CD8-positive, alpha-beta memory T cell (primary cell): ENCODE measurements around the gene RENBP. TPM values are rescaled to one million over a fixed set of nuclear protein-coding genes. Genes with fewer than 3 reads are reported as not detected.

Source experiments
- CTCF ChIA-PET: fragments of 350-600 bp; sonication (Branson Sonifier 250); formaldehyde crosslinking; loops from one replicate; lab custom pipeline; 2021; ENCODE audit warnings: antibody characterized with exemption; lab: Charles Lee
- POLR2A ChIA-PET: fragments of 350-600 bp; sonication (Branson Sonifier 250); formaldehyde crosslinking; loops from one replicate; lab custom pipeline; 2021; ENCODE audit warnings: antibody characterized with exemption; lab: Charles Lee
- DNase-seq, 5 donors: peaks; one replicate each; pipeline versions ENCODE4 v3.0.0 to v3.0.0-alpha.2; 2020 to 2022; ENCODE audit warnings: mixed read lengths in 1 of 5
- H3K27ac ChIP-seq: one replicate; pipeline ENCODE4 v1.7.0; 2013; ENCODE audit warnings: low read depth, mild to moderate bottlenecking, low read length, moderate library complexity
- H3K27me3 ChIP-seq: 2 replicates; pipeline ENCODE4 v1.7.0; 2013; ENCODE audit warnings: low read length, mild to moderate bottlenecking; ENCODE audit not compliant: insufficient read depth, poor library complexity, severe bottlenecking
- H3K36me3 ChIP-seq: 2 replicates; pipeline ENCODE4 v1.7.0; 2013; ENCODE audit warnings: mild to moderate bottlenecking, low read length, moderate library complexity; ENCODE audit not compliant: insufficient read depth
- H3K4me1 ChIP-seq: 2 replicates; pipeline ENCODE4 v1.7.0; 2013; ENCODE audit warnings: mild to moderate bottlenecking, low read length, moderate library complexity; ENCODE audit not compliant: insufficient read depth
- H3K4me3 ChIP-seq: 2 replicates; pipeline ENCODE4 v1.7.0; 2013; ENCODE audit warnings: mild to moderate bottlenecking, low read length
- H3K9me3 ChIP-seq: 2 replicates; pipeline ENCODE4 v1.7.0; 2013; ENCODE audit warnings: mild to moderate bottlenecking, low read length
- H3K27ac Mint-ChIP-seq, 8 donors: one replicate each; pipeline ENCODE4 v1.8.0; 2020 to 2021; ENCODE audit warnings: mixed read lengths in 8 of 8, mild to moderate bottlenecking in 6 of 8, inconsistent platforms in 3 of 8, moderate library complexity in 3 of 8
- H3K27me3 Mint-ChIP-seq, 2 donors: one replicate each; pipeline ENCODE4 v1.8.0; 2020 to 2021; ENCODE audit warnings: mixed read lengths in 2 of 2, mild to moderate bottlenecking in 1 of 2, moderate library complexity in 1 of 2
- H3K36me3 Mint-ChIP-seq, 3 donors: one replicate each; pipeline ENCODE4 v1.8.0; 2020 to 2021; ENCODE audit warnings: mixed read lengths in 3 of 3, inconsistent platforms in 1 of 3, mild to moderate bottlenecking in 1 of 3
- H3K4me1 Mint-ChIP-seq, 3 donors: one replicate each; pipeline ENCODE4 v1.8.0; 2020 to 2021; ENCODE audit warnings: mixed read lengths in 3 of 3, inconsistent platforms in 1 of 3, mild to moderate bottlenecking in 1 of 3
- H3K4me3 Mint-ChIP-seq, 7 donors: one replicate each; pipeline ENCODE4 v1.8.0; 2020 to 2021; ENCODE audit warnings: mixed read lengths in 7 of 7, mild to moderate bottlenecking in 6 of 7, moderate library complexity in 4 of 7, inconsistent platforms in 2 of 7
- H3K9me3 Mint-ChIP-seq, 5 donors: one replicate each; pipeline ENCODE4 v1.8.0; 2020 to 2022; ENCODE audit warnings: mixed read lengths in 5 of 5, mild to moderate bottlenecking in 3 of 5, moderate library complexity in 2 of 5, inconsistent platforms in 1 of 5
- polyA plus RNA-seq: library from polyadenylated mRNA; unstranded; fragments of 300-500 nt; fragmentation: Illumina TruSeq; gene quantifications from one replicate; pipeline ENCODE4 v1.2.3, GENCODE V29; 2021
- total RNA-seq, 2 experiments: library from RNA; stranded (reverse); gene quantifications; one replicate each; pipeline ENCODE4 v1.2.3, GENCODE V29; 2021

Gene RENBP
- total and polyA plus RNA-seq, 3 experiments from 2014 or later, result 3.5 to 4.6 TPM; not detected in 1

- POLR2A ChIA-PET, result interaction anchor here (1.3 kb wide), 1 partner anchor 114 kb away, joined by 3 read pairs; the partner anchor contains the start of genes IDH3G and SSR4
- no peaks in the 10 kb centered on the region for H3K27me3 ChIP-seq
- no peaks in the 10 kb centered on the region for H3K36me3 ChIP-seq
- DNase-seq, result no peak
- Mint-ChIP-seq H3K4me1 (peaks cover 21 to 33% (median 29%) of the 10 kb centered on the region in 3 donors), H3K27me3 (peaks cover 0 to 3% of the 10 kb centered on the region in 2 donors), H3K27ac (peak overlapping the region in 3 of 8 donors; percentile 45 to 84 (median 78)), H3K36me3 (peaks cover 0 to 28% (median 2%) of the 10 kb centered on the region in 3 donors), H3K4me3 (no peak overlapping the region), H3K9me3 (peaks cover 0 to 2% (median 0%) of the 10 kb centered on the region in 5 donors)
- peaks cover 26% of the 10 kb centered on the region for H3K4me1 ChIP-seq
- CTCF ChIA-PET, result interaction anchor here (0.9 kb wide), 1 partner anchor 39 kb away, joined by 3 read pairs; no protein-coding TSS in a partner anchor
- H3K27ac ChIP-seq, result no peak overlapping the region
- H3K4me3 ChIP-seq, result no peak overlapping the region
- no peaks in the 10 kb centered on the region for H3K9me3 ChIP-seq
Observed at GRCh38 chrX:153908219-153908860, 36.1 kb downstream of the RENBP start.

- no peak overlapping the region for H3K4me3 ChIP-seq
- POLR2A ChIA-PET, result interaction anchor here (0.8 to 2.9 kb wide), 5 partner anchors 15 to 113 kb away, joined by 3 to 21 read pairs (median 6); partner anchors contain the start of genes IDH3G, NAA10 and SSR4
Observed at GRCh38 chrX:153907456-153907855, 37.0 kb downstream of the RENBP start.

GRCh38 chrX:153906126-153906917 is 38.1 kb downstream of the RENBP start:
- Mint-ChIP-seq H3K27ac (peak overlapping the region; percentile 16 to 90 (median 84)), H3K9me3 (peaks cover 0 to 2% (median 0%) of the 10 kb centered on the region in 5 donors), H3K27me3 (no peaks in the 10 kb centered on the region), H3K36me3 (peaks cover 0 to 21% (median 0%) of the 10 kb centered on the region in 3 donors), H3K4me3 (peak overlapping the region in 5 of 7 donors; percentile 20 to 84 (median 46)), H3K4me1 (peaks cover 29 to 42% (median 34%) of the 10 kb centered on the region in 3 donors)
- POLR2A ChIA-PET, result interaction anchor here (0.8 to 2.9 kb wide), 6 partner anchors 16 to 112 kb away, joined by 3 to 21 read pairs (median 8); partner anchors contain the start of genes ARHGAP4, IDH3G, NAA10 and SSR4
- H3K27ac ChIP-seq, result no peak overlapping the region
- DNase-seq, result peak; percentile 24 to 66 (median 32)
- H3K9me3 ChIP-seq, result no peaks in the 10 kb centered on the region
- H3K4me1 ChIP-seq, result peaks cover 28% of the 10 kb centered on the region
- no peaks in the 10 kb centered on the region for H3K36me3 ChIP-seq
- H3K27me3 ChIP-seq, result no peaks in the 10 kb centered on the region
- CTCF ChIA-PET, result interaction anchor here (0.9 to 1.9 kb wide), 5 partner anchors 17 to 41 kb away, joined by 3 to 5 read pairs (median 3); no protein-coding TSS in a partner anchor
- H3K4me3 ChIP-seq, result no peak overlapping the region

More at GRCh38 chrX:153907456-153907855, 37.0 kb downstream of the RENBP start:
- no peak for DNase-seq
- Mint-ChIP-seq H3K27me3 (peaks cover 0 to 3% of the 10 kb centered on the region in 2 donors), H3K4me3 (no peak overlapping the region), H3K36me3 (peaks cover 0 to 27% (median 2%) of the 10 kb centered on the region in 3 donors), H3K27ac (peak overlapping the region in 2 of 8 donors; percentile 56 to 70), H3K4me1 (peaks cover 25 to 39% (median 33%) of the 10 kb centered on the region in 3 donors), H3K9me3 (peaks cover 0 to 2% (median 0%) of the 10 kb centered on the region in 5 donors)
- Histone ChIP-seq H3K27me3 (no peaks in the 10 kb centered on the region), H3K27ac (no peak overlapping the region), H3K9me3 (no peaks in the 10 kb centered on the region), H3K36me3 (no peaks in the 10 kb centered on the region), H3K4me1 (peaks cover 26% of the 10 kb centered on the region)
- CTCF ChIA-PET, result interaction anchor here (0.9 kb wide), 1 partner anchor 40 kb away, joined by 3 read pairs; no protein-coding TSS in a partner anchor

- H3K4me1 Mint-ChIP-seq, result peaks cover 34 to 49% (median 42%) of the 10 kb centered on the region in 3 donors
- no peaks in the 10 kb centered on the region for H3K9me3 ChIP-seq
- H3K36me3 ChIP-seq, result no peaks in the 10 kb centered on the region
- H3K27ac Mint-ChIP-seq, result peak overlapping the region in 7 of 8 donors; percentile 69 to 90 (median 87)
- no peak overlapping the region for H3K27ac ChIP-seq
- peak overlapping the region in 5 of 7 donors; percentile 38 to 84 (median 64) for H3K4me3 Mint-ChIP-seq
- CTCF ChIA-PET, result interaction anchor here (0.9 to 1.9 kb wide), 3 partner anchors 19 to 41 kb away, joined by 3 to 5 read pairs (median 3); no protein-coding TSS in a partner anchor
- H3K27me3 Mint-ChIP-seq, result peaks cover 0 to 2% of the 10 kb centered on the region in 2 donors
- POLR2A ChIA-PET, result interaction anchor here (2.1 to 2.9 kb wide), 3 partner anchors 17 to 22 kb away, joined by 11 to 21 read pairs (median 15); partner anchors contain the start of gene ARHGAP4
- no peaks in the 10 kb centered on the region for H3K27me3 ChIP-seq
- H3K9me3 Mint-ChIP-seq, result peaks cover 0 to 2% (median 0%) of the 10 kb centered on the region in 5 donors
- DNase-seq, result no peak
- peaks cover 0 to 21% (median 0%) of the 10 kb centered on the region in 3 donors for H3K36me3 Mint-ChIP-seq
- H3K4me1 ChIP-seq, result peaks cover 33% of the 10 kb centered on the region
- H3K4me3 ChIP-seq, result no peak overlapping the region
Observed at GRCh38 chrX:153905481-153906095, 38.9 kb downstream of the RENBP start.

- Mint-ChIP-seq H3K27me3 (peaks cover 0 to 3% of the 10 kb centered on the region in 2 donors), H3K9me3 (peaks cover 0 to 2% (median 0%) of the 10 kb centered on the region in 5 donors), H3K4me1 (peaks cover 35 to 51% (median 44%) of the 10 kb centered on the region in 3 donors), H3K36me3 (peaks cover 0 to 17% (median 0%) of the 10 kb centered on the region in 3 donors), H3K27ac (peak within 1 kb of the TSS in 6 of 8 donors; percentile 43 to 82 (median 64)), H3K4me3 (peak within 1 kb of the TSS; percentile 49 to 68 (median 62))
- DNase-seq, result no peak
- no peaks in the 10 kb centered on the region for H3K9me3 ChIP-seq
- H3K27ac ChIP-seq, result no peak within 1 kb of the TSS
- CTCF ChIA-PET, result no interaction called here
- H3K27me3 ChIP-seq, result no peaks in the 10 kb centered on the region
- no peak within 1 kb of the TSS for H3K4me3 ChIP-seq
- peaks cover 35% of the 10 kb centered on the region for H3K4me1 ChIP-seq
- POLR2A ChIA-PET, result interaction anchor here (0.6 kb wide), 1 partner anchor 35 kb away, joined by 6 read pairs; no protein-coding TSS in a partner anchor
- H3K36me3 ChIP-seq, result no peaks in the 10 kb centered on the region
Observed at GRCh38 chrX:153903991-153904957, 40.2 kb downstream of the RENBP start, which contains the start of gene AVPR2. TSS of gene AVPR2 (plus strand) at chrX:153904673. CDS start at chrX:153905146, 473 bp downstream.

GRCh38 chrX:153903238-153903980 is 41.0 kb downstream of the RENBP start:
- ChIA-PET POLR2A (interaction anchor here (0.6 kb wide), 1 partner anchor 36 kb away, joined by 6 read pairs; no protein-coding TSS in a partner anchor), CTCF (no interaction called here)
- Histone ChIP-seq H3K36me3 (no peaks in the 10 kb centered on the region), H3K9me3 (no peaks in the 10 kb centered on the region), H3K27me3 (no peaks in the 10 kb centered on the region), H3K4me3 (no peak overlapping the region), H3K4me1 (peaks cover 35% of the 10 kb centered on the region), H3K27ac (no peak overlapping the region)
- peak overlapping the region in 5 of 8 donors; percentile 43 to 82 (median 52) for H3K27ac Mint-ChIP-seq
- peaks cover 0 to 3% of the 10 kb centered on the region in 2 donors for H3K27me3 Mint-ChIP-seq
- H3K9me3 Mint-ChIP-seq, result peaks cover 0 to 1% (median 0%) of the 10 kb centered on the region in 5 donors
- H3K4me1 Mint-ChIP-seq, result peaks cover 35 to 51% (median 44%) of the 10 kb centered on the region in 3 donors
- no peak for DNase-seq
- H3K4me3 Mint-ChIP-seq, result peak overlapping the region; percentile 41 to 76 (median 64)
- peaks cover 0 to 11% (median 0%) of the 10 kb centered on the region in 3 donors for H3K36me3 Mint-ChIP-seq
